ENCODE data around the gene RGS19.

DNA sequence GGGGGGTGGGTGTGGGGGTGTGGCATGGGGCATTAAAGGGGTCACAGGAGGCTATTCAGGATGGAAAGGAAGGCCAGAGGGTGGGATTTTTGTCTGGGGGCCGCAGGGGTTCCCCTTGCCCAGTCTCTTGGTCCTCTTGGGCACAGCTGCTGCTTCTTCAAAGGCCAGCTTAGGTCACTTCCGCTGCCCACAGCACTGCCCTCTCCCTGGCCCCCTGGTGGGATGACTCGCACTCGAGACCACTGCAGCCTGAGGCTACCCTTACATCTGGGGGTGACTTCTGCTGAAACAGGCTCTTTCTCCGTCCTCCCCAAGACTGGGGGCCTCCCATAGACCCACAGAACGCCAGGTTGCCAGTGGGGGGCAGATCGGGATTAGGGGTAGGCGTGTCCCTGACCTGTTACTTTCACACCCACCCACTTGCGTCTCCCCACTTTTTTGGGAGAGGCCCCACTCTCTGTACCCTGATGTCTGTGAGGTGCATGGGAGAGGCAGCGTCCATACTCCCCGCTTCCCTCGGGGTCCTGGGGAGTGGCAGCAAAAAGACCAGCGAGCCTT lies 3.6 kb upstream of the RGS19 start:
- TF ChIP-seq, protein P1, sequence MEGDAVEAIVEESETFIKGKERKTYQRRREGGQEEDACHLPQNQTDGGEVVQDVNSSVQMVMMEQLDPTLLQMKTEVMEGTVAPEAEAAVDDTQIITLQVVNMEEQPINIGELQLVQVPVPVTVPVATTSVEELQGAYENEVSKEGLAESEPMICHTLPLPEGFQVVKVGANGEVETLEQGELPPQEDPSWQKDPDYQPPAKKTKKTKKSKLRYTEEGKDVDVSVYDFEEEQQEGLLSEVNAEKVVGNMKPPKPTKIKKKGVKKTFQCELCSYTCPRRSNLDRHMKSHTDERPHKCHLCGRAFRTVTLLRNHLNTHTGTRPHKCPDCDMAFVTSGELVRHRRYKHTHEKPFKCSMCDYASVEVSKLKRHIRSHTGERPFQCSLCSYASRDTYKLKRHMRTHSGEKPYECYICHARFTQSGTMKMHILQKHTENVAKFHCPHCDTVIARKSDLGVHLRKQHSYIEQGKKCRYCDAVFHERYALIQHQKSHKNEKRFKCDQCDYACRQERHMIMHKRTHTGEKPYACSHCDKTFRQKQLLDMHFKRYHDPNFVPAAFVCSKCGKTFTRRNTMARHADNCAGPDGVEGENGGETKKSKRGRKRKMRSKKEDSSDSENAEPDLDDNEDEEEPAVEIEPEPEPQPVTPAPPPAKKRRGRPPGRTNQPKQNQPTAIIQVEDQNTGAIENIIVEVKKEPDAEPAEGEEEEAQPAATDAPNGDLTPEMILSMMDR (IDR thresholded peaks at IDR 0.05): no peak
- TF ChIP-seq EP300 (IDR thresholded peaks at IDR 0.05): no peak
